Activated CD4-positive, alpha-beta T cell treated with anti-CD3 and anti-CD28 coated beads for 4 hours (primary cell): ENCODE results near the gene TEKTIP1.
"Not testable (repeated sequence)": the region's sequence is repeated elsewhere in the genome, so short reads cannot be mapped to it uniquely, and the experiment has no call there.

Source experiments
- DNase-seq, 2 donors: peaks; one replicate each; pipeline ENCODE4 v3.0.0-alpha.2; 2020

Gene TEKTIP1

DNA sequence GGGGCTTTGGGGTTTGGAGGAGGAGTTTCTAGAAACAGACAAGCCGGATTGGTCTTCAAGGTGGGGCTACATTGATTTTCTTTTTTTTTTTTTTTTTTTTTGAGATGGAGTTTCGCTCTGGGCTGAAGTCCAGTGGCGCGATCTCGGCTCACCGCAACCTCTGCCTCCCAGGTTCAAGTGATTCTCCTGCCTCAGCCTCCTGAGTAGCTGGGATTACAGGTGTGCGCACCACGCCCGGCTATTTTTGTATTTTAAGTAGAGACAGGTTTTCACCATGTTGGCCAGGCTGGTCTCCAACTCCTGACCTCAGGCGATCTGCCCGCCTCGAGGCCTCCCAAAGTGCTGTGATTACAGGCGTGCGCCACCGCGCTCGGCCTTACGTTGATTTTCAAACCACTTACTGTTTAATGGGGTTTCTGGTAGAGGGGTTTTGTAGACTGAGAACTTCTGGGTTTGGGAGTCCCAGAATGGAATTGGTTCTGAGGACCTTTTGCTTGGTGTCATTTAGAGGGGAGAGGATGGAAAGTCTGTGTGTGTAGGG lies 30.8 kb upstream of the TEKTIP1 start:
- DNase-seq: not testable (repeated sequence)

DNA sequence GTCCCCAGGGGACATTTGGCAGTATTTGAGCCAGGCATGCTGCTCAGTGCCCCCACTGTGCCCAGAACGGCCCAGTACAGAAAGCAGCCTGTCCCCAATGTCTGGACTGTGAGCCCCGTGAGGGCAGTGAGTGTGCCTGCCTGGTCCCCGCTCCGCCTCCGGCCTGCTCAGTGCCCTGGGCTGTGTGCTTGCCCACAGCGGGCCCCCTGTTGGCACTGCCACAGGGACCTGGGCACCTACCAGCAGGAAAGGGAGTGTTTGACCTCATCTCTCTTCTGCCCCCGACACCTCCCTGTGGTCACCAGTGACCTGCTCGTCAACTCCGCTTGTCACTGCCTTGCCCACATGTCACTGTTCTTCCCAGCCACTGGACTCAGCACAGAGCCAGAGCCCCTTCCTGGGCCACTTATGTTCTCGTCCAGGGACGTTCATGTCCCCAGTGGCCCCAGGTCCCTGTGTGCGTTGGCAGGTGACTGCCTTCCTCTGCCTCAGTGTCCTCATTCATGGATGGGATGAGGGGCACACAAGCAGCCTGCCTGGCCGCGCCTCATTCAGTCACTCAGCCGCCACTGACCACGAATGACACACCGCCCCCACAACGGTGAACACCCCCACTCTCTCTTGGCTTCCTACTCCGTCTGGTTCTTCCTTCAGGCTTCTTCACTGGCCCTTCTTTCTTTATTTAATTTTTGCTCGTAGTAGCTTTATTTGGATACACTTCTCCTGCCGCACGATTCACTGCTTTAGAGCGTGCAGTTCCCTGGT lies 30.0 kb upstream of the TEKTIP1 start:
- no peak for DNase-seq

DNA sequence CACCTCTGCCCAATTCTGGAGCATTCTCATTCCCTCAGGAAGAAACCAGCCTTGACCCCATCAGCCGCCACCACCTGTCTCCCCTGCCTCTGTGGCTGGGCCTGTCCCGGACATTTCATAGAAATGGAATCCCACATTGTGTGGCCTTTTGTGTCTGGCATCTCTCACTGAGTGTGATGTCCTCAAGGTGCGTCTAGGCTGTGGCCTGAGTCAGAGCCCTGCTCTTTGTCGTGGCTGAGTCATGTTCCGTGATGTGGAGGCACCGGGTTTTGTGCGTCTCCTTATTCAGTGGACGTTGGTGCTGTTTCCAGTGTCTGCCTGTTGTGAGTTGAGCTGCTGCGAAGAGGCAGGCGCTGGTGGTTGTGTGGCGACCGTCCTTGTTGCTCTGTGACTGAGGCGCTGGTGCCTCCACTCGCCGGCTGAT lies 29.4 kb upstream of the TEKTIP1 start:
- peak; percentile 19 to 24 for DNase-seq

DNA sequence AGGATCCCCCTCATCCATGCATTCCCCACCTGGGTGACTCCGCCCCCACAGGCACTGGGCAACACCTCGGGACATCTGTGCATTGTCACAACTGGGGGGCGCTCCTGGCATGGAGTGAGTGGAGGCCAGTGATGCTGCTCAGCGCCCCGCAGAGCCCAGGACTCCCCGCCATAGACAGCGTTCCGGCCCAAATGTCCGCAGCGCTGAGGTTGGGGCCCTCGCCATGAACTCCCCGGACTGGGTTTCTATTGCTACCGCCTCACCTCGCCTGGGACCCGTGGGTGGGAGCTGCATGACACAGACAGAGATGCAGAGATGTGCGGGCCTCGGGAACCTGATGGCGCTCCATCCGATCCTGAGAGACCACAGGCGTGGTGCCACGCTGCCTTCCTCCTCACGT lies 28.2 kb upstream of the TEKTIP1 start:
- DNase-seq: no peak

DNA sequence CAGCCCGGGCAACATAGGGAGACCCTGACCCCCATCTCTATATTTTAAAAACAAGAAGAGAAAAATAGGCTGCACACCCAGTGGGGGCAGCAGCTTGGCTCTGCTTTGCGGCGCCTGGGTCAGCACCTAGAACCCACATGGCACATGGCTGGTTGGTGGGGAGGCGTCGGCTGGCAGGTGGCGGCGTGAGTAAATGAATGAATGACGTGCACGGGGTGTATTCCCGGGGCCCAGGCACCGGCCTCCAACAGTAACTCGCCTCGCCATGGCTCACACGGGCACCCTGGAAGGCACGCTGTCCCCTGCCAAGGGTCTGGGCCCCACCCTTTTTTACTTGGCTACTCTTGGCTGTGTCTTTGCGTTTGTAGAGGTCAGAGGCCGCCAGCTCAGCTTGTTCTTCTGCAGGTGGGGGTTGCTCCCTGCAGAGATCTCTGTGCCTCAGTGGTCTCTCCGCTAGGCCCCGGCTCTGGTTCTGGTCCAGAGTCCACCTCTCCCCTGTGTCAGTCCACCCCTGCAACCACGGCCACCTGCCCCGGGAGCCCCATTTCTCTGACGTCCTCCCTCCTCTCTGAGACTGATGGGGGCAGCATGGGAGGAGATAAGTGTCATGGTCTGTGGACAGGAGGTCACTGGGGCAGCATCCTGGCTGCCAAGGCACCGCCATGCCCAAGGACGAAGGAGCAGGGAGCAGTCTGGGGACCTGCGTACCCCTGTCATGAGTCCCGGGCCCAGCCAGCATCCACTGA lies 27.3 kb upstream of the TEKTIP1 start:
- no peak for DNase-seq

DNA sequence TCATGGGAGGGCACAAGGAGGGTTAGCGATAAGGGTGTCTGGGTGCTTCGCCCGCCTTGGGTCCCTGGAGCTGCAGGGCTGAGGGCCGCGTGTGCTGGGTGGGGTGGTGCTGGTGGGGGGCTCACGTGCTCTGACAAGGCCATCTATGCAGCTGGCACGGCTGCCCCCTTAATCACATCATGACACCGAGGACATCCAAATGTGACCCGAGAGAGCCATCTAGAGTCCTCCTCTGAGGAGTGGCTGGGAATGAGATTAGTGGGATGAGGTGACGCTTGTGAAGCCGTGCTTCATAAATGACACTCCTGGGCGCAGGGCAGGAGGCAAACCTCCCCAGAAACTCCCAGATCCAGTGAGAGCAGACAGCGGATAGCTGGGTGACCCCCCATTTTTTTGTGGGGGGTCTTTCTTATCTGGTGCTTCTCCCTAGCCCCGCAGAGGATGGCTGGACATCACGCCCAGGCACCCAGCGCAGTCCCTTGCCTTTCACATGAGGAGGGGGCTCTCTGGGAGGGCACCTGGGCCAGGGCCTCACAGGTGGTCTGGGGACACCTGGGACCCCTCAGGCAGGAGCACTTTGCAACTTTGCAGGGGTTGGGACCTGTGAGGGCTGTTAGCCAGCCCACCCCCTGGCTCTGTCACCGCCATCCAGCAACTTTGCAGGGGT lies 26.3 kb upstream of the TEKTIP1 start:
- DNase-seq: no peak

DNA sequence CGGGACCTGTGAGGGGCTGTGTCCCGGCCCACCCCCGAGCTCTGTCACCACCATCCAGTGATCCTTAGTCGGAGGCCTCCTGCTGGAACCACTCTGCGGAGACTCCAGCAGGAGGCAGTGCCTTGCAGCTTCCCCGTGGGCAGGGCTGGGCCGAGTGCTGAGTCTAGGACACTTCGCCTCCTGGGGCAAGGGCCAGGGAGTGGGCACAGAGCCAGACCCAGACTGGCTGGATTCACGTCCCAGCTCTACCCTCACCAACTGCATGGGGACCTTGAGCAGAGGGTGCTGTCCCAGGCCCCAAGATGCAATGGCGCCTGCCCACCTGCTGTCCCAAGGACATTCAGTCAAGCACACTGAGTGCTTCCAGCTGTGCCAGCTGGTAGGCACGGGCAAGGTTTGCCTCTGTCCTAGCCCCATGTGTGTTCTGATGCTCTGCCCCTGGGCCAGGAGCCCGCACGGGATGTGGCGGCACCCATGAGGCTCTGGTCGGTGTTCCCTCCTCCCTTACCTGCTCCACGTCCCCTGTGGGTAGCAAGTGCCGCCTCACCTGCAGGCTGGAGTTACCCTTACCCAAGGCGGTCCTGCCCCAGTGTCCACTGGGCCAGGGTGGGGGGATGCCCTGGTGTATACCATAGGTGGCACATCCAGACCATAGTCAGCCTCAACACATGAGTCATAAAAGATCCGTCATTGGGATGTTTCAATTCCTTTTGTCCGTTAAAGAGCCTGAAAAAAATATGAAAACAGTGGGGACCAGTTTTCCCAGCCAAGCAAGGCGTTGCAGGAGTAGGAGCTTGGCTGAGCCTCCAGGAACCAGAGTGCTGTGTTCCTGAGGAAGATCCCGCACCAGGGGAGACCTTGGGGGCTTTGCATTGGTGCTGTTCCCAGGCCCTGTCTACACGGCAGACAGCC lies 25.5 kb upstream of the TEKTIP1 start:
- no peak for DNase-seq

DNA sequence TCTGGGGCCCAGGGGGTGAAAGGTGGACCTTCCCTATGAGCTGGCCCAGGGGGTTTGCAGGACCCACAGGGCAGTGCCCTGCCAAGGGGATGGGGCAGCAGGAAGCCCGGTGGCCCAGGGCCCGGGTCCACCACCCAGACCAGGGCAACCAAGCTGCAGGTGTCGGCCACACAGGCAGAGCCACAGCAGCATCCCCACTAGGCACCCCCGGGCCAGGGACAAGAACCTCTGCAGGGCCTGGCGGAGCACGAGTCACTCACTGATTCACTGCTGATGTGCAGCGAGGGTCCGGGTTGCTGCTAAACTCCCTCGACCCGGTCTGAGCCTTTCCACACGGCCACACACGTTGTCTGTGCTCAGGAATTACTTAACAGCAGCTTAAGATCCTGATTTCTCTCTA lies 24.0 kb upstream of the TEKTIP1 start:
- DNase-seq: no peak

DNA sequence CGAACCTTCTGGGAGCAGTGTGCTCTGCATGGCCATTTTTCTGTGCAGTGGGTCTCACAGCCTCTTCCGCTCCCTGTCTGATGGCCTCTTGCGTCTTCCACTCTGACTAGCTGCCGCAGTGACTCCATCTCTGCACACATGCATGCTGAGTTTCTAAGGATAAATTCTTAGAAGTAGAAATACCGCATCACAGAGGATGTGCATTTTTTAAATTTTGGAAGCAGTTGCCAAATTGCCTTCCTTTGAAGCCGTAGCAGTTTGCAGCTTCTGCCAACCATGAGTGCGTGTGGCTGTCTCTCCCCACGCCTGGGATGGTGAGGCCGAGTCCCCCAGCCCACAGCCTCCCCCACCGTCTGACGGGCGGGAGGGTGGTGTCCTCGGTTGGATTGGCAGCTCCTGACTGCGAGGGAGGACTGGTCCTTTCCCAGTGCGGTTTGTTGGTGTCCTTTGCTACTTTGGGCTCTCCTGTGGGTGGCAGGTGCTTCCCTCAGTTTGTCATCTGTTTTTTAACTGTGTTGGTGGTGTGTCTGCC lies 23.0 kb upstream of the TEKTIP1 start:
- no peak for DNase-seq

DNA sequence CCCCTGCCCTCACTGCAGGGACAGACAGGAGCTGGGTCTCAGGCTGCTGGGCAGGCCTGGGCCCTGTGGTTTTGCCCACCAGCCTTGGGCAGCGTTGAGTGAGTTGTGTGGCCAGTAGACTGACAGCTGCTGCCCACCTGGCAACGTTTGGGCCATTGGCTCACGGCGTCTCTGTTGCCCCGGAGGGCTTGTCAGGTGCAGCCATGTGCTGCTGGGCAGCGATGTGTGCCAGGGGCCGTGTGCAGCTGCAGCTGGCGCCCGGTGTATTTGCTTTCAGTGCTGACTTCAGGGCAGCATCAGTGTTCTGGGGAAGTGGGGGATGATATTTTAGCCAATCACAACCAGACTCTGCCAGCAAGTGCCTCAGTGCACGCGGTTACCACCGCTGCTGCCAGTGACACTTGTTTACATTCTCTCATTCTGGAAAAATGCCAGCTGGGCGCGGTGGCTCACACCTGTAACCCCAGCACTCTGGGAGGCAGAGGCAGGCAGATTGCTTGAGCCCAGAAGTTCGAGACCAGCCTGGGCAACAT lies 22.2 kb upstream of the TEKTIP1 start:
- no peak for DNase-seq

DNA sequence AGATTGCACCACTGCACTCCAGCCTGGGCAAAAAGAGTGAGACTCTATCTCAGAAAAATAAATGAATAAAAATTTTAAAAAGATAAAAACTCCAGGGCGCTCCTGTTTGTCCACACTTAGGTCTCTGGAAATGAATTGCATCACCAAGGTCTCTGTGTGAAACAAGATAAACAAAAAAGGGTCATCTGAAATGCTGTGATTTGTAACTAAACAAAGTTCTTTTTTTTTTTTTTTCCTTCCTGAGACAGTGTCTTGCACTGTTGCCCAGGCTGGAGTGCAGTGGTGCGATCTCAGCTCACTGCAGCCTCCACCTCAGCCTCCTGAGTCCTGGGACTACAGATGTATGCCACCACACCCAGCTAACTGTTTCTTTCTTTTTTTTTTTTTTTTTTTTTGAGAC lies 21.3 kb upstream of the TEKTIP1 start:
- no peak for DNase-seq

DNA sequence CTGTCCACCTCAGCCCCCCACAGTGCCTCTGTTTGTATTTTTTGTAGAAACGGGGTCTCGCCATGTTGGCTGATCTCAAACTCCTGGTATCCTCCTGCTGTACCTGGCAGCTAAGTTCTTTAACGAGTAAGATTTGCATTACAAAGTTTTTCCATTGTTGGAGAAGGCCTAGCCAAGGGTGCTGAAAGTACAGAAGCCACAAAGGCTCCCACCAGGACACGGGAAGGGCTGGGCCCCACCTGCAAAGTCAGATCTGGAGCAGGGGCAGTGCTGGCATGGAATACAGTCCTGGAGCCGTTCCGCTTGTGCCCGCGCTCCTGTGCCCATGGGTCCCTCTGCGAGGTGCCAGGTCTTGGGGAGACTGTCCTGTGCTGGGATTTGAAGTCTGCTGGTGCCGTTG lies 20.7 kb upstream of the TEKTIP1 start:
- DNase-seq: no peak

DNA sequence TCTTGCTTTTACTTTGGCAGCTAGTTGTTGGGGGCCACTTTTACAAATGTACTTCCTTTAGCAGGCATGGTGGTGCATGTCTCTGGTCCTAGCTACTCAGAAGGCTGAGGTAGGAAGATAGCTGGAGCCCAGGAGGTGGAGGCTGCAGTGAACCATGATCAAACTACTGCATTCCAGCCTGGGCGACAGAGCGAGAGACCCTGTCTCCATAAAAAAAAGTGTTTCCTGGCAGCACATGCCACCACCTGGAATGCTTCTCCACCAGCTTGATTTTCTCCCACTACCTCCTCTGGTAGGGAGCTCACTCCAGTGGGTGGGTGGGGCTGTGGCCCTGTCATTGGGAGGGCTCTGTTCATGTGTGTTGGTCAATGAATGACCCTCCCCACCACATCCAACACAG lies 20.3 kb upstream of the TEKTIP1 start:
- no peak for DNase-seq

DNA sequence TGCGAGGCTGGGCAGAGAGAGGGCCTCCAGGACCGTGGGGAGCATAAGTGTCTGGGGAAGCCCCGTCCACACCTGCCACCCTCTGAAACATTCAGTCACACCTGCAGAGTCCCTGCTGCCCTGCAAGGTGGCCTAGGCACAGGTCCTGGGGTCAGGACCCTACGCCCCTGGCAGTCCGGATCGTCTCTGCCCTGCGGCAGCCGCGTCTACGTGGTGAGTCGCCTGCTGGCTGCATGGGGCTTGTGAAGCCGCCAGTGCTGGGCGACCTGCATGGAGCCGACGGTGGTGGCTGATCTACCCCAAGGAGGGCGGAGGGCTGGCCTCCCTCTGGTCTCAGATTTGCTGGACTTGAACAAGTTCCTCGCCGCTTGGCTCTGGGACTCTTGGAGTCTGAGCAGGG lies 19.8 kb upstream of the TEKTIP1 start:
- DNase-seq: no peak

DNA sequence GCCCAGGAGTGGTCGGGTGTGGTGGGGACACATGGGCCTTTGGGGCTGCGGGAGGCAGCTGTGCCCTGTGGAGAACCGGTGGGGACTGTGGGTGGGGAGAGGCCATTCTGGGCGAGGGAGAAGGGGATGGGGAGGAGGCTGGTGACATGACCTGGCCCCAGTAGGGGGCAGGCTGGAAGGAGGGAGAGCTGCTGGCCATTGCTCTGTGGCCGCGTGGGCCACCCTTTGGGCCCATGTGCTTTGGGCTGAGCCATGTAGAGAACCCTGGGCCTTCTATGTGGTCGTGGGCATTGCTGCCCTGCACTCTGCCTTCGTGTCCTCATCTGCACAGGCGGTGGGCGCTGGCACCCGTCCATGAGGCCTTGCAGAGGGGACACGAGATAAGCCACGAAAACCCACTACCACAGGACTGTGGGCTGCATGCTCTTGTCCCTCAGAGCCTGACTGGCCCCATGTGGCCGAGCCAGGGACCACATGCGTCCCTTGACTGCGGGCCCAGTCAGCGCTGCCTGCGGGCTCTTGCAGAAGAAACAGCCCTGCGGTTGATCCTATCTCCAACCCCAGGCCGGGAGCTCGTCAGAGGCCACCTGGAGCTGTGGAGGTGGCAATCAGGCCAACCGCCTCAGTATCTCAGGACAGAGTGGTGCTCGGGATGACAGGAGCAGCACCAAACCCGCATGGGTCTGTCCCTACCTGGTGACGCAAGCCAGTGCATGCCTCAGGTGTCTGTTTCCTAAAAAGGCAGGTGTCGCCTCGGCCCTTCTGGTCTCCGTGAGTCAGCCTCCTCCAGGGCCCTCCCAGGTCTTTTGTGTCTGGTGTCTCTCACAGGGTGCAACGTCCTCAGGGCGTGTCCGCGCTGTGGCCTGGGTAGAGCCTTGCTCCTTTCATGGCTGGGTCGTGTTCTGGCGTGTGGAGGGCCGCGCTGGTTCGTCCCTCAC lies 18.5 kb upstream of the TEKTIP1 start:
- no peak for DNase-seq

DNA sequence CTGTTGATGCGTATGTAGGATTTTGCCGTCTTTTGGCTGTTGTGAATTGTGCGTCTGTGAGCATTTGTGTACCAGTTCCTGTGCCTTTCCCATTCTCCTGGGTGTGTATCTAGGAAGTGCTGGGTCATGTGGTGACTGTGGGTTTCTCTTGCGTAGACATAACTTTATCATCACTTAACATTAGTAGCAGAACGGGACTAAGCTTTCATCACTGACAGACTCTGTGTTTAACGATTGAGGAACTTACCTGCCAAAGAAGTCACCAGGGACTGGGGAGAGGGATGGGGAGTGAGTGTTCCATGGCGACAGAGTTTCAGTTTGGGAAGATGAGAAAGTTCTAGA lies 17.9 kb upstream of the TEKTIP1 start:
- no peak for DNase-seq

DNA sequence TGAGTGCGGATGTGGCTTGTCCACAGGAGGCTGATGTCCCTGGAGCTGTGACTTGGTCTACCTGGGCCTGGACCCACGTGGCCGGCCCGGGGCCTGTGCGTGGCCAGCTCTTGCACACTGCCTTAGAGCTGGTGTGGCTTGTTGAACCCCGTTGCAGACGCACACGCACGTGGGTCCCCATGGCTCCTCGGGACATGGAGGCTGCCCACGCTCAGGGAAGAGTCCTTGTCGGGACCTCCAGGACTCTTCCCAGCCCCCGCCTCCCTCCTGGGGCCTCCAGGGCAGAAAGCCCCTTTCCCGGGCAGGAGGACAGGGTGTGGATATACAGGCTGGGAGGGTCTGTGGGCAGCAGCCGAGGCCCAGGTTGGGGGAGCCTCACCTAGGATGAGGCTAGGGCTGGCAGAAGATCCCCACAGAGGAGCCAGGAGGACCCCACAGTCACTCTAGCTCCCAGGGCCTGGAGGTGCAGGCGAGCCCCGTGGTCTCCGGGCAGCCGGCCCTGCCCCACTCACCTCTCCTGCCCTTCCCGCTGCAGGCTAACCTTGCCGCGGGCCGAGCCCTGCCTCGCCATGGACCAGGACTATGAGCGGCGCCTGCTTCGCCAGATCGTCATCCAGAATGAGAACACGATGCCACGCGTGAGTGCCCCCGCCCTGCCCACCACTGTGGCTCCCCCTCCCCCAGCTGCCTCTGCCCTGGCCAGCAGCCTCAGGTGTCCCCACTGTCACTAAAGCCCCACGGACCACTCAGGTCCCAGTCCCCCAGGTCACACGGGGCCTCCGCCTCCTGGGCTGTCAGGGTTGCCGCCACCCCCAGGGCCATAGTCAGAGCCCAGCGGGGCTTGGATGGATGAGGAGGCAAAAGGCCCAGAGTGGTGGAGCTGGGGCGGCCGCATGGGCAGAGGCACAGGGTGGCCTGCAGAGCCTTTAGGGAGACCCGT lies 16.3 kb upstream of the TEKTIP1 start:
- DNase-seq: no peak

DNA sequence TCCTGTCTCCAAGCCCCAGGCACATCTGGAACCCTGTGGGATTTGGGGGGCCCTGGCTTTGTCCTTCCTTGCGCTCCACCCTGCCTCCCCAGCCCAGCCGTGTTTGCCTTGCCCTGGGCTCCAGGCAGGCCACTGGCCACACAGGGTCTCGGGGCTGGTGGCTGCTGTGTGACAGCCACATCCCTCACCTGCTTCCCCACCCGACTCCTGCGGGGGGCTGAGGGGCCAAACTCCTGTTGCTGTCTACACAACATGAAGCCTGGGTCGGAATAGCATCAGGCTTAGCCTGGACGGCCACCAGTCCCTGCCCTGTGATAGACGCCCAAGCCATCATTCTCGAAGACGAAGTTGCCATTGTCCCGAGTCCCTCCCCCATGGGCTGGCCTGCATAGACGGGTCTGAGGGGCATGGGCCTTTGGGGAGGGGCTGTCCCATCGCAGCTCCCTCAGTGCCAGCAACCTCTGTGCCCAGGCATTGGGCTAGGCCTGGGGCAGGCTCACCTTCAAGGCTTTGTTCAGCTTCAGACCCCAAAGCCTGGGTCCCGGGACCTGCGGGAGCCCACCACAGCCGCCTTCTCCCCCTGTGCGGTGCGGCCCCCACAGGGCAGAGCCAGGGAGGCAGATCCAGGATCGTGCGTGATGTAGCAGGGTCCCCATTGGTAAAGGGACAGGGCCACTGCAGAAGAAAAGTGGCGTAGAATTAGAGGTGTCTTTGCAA lies 15.5 kb upstream of the TEKTIP1 start:
- DNase-seq: no peak
